Smooth muscle cell (in vitro differentiated cells): ENCODE measurements around the gene RPS6KA5. TPM values are rescaled to one million over a fixed set of nuclear protein-coding genes. Genes with fewer than 3 reads are reported as not detected.

Source experiments
- DNase-seq: peaks from one replicate; lab custom pipeline; 2025; ENCODE audit not compliant: unreplicated experiment; lab: John Stamatoyannopoulos, UW
- H2AFZ ChIP-seq: fragments of 200-600 bp; sonication (generic); 2 replicates; pipeline ENCODE4 v1.6.0; 2016; ENCODE audit warnings: antibody characterized with exemption, low read depth, mild to moderate bottlenecking
- H3F3A ChIP-seq: fragments of 200-600 bp; sonication (generic); 2 replicates; pipeline ENCODE4 v1.6.0; 2017; ENCODE audit warnings: antibody characterized with exemption, low read depth
- H3K27ac ChIP-seq: fragments of 200-600 bp; sonication (generic); 2 replicates; pipeline ENCODE4 v1.5.1; 2016; ENCODE audit warnings: low read depth, mild to moderate bottlenecking
- H3K27me3 ChIP-seq: fragments of 200-600 bp; sonication (generic); 2 replicates; pipeline ENCODE4 v1.6.1; 2016; ENCODE audit warnings: low read depth, mild to moderate bottlenecking
- H3K36me3 ChIP-seq: fragments of 200-600 bp; sonication (generic); 2 replicates; pipeline ENCODE4 v1.5.1; 2016; ENCODE audit warnings: low read depth
- H3K4me1 ChIP-seq: fragments of 200-600 bp; sonication (generic); 2 replicates; pipeline ENCODE4 v1.5.1; 2016; ENCODE audit warnings: low read depth
- H3K4me2 ChIP-seq: fragments of 200-600 bp; sonication (generic); 2 replicates; pipeline ENCODE4 v1.6.0; 2016; ENCODE audit warnings: mild to moderate bottlenecking
- H3K4me3 ChIP-seq: fragments of 200-600 bp; sonication (generic); 2 replicates; pipeline ENCODE4 v1.5.1; 2016; ENCODE audit warnings: mild to moderate bottlenecking
- H3K79me2 ChIP-seq: fragments of 200-600 bp; sonication (generic); 2 replicates; pipeline ENCODE4 v1.6.0; 2016; ENCODE audit warnings: low read depth, mild to moderate bottlenecking
- H3K9ac ChIP-seq: fragments of 200-600 bp; sonication (generic); 2 replicates; pipeline ENCODE4 v1.6.0; 2016; ENCODE audit warnings: low read depth
- H3K9me3 ChIP-seq: fragments of 200-600 bp; sonication (generic); replicated peaks from 2 replicates; pipeline ENCODE4 v1.5.1; 2016; ENCODE audit warnings: low read depth
- H4K20me1 ChIP-seq: fragments of 200-600 bp; sonication (generic); 2 replicates; pipeline ENCODE4 v1.6.0; 2016; ENCODE audit warnings: low read depth
- WGBS: methylation state at CpG from one replicate; pipeline ENCODE4 v1.1.7; 2016; ENCODE audit warnings: low lambda C conversion rate; 5-methylcytosine and 5-hydroxymethylcytosine counted together
- polyA plus RNA-seq: library from polyadenylated mRNA; unstranded; fragments of >200 nt; fragmentation: Nextera tagmentation; extraction: Ambion mirVana; gene quantifications from 2 replicates; pipeline ENCODE4 v1.2.1, GENCODE V29; 2016
- total RNA-seq: library from RNA; depleted of rRNA; stranded (reverse); fragments of >200 nt; gene quantifications from 2 replicates; pipeline ENCODE4 v1.2.3, GENCODE V29; 2014
- TF ChIP-seq, protein P1 (sequence below): fragments of 200-600 bp; sonication (generic); IDR thresholded peaks from 2 replicates; pipeline ENCODE4 v1.5.1; 2017; ENCODE audit warnings: borderline replicate concordance, mild to moderate bottlenecking, antibody characterized with exemption; ENCODE audit not compliant: insufficient read depth, poor library complexity, severe bottlenecking

RPS6KA5 gene
- total and polyA plus RNA-seq, 2 experiments from 2014 or later: 1.0 to 1.5 TPM

DNA sequence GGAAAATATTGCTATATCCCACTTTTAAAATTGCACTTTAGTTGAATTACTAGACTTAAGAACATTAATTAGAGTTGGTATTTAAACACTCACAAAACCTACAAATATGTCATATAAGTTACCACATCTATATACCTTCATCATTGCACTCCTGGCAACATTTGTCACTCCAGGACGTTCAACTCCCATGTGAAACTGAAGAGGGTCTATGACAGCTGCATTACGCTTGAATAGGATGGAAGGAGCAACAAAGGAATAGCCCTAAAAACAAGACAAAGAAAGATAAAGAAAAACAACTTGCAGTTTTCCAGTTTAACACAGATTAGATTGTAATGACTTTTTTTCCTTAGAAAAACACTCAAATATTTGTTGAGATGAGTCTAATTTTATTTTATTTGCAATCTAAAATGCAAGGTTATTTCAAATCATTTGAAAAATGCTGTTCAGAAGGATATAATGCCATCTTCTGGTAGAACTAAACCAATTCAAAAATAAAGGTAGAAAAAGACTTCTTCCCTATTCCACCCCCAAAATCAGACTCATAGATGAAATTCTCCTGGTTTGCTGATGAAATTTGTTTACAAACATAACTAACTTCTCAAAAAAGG is 159.9 kb downstream of the RPS6KA5 start:
- no peaks in the 10 kb centered on the region for H3K9me3 ChIP-seq
- TF ChIP-seq, protein P1, sequence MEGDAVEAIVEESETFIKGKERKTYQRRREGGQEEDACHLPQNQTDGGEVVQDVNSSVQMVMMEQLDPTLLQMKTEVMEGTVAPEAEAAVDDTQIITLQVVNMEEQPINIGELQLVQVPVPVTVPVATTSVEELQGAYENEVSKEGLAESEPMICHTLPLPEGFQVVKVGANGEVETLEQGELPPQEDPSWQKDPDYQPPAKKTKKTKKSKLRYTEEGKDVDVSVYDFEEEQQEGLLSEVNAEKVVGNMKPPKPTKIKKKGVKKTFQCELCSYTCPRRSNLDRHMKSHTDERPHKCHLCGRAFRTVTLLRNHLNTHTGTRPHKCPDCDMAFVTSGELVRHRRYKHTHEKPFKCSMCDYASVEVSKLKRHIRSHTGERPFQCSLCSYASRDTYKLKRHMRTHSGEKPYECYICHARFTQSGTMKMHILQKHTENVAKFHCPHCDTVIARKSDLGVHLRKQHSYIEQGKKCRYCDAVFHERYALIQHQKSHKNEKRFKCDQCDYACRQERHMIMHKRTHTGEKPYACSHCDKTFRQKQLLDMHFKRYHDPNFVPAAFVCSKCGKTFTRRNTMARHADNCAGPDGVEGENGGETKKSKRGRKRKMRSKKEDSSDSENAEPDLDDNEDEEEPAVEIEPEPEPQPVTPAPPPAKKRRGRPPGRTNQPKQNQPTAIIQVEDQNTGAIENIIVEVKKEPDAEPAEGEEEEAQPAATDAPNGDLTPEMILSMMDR: no peak
- no peak overlapping the region for H3K27ac ChIP-seq
- H2AFZ ChIP-seq: no peak overlapping the region
- H3K4me1 ChIP-seq: no peaks in the 10 kb centered on the region
- no peaks in the 10 kb centered on the region for H3F3A ChIP-seq
- no peaks in the 10 kb centered on the region for H3K36me3 ChIP-seq
- H3K4me3 ChIP-seq: no peak overlapping the region
- 79% methylated on average over 2 of the region's 2 CpGs for WGBS
- no peak overlapping the region for H3K9ac ChIP-seq
- H4K20me1 ChIP-seq: no peaks in the 10 kb centered on the region
- DNase-seq: no peak
- no peak overlapping the region for H3K4me2 ChIP-seq
- no peaks in the 10 kb centered on the region for H3K27me3 ChIP-seq
- no peaks in the 10 kb centered on the region for H3K79me2 ChIP-seq

DNA sequence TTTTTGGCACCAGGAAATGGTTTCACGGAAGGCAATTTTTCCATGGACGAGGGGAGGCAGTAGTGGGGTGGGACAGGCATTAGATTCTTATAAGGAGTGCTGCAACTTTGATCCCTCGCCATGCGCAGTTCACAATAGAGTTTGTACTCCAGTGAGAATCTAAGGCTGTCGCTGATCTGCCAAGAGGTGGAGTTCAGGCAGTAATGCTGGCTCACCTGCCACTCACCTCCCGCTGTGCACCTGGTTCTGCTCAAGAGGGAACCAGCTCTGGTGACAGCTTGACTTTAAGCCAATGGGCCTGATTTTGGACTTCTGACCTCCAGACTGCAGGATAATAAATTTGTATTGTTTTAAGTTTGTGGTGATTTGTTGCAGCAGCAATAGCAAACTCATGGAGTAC is 163.4 kb downstream of the RPS6KA5 start:
- TF ChIP-seq, protein P1: no peak
- Histone ChIP-seq H3K27ac (no peak overlapping the region), H3K27me3 (no peaks in the 10 kb centered on the region), H3F3A (no peaks in the 10 kb centered on the region), H3K4me1 (no peaks in the 10 kb centered on the region), H3K79me2 (no peaks in the 10 kb centered on the region), H2AFZ (no peak overlapping the region), H3K9ac (no peak overlapping the region), H3K4me2 (no peak overlapping the region), H3K4me3 (no peak overlapping the region), H4K20me1 (no peaks in the 10 kb centered on the region), H3K36me3 (no peaks in the 10 kb centered on the region), H3K9me3 (no peaks in the 10 kb centered on the region)
- DNase-seq: no peak
- WGBS: 95% methylated on average over 6 of the region's 6 CpGs

DNA sequence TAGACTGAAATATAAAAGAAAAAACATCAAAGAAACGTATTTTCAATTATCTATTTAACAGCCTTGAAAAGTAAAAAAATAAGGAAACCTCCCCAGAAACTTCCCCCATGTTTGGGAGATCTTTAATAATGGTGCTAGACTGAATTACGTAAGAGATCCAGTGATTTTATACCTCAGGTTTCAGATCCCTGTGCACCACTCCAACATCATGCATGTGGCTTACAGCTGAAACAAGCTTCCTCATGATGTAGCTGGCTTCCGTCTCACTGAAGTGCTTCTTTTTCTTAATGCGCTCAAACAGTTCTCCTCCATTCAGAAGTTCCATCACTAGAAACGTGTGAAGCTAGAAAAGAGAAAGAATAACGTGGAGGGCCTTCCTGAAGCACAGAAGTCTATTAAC is 166.2 kb downstream of the RPS6KA5 start:
- H2AFZ ChIP-seq: no peak overlapping the region
- 90% methylated on average over 6 of the region's 6 CpGs for WGBS

More for the DNA sequence above, 166.2 kb downstream of the RPS6KA5 start:
- Histone ChIP-seq H3F3A (no peaks in the 10 kb centered on the region), H3K9me3 (no peaks in the 10 kb centered on the region), H3K79me2 (no peaks in the 10 kb centered on the region), H3K27me3 (no peaks in the 10 kb centered on the region), H3K4me2 (no peak overlapping the region), H3K27ac (no peak overlapping the region), H4K20me1 (no peaks in the 10 kb centered on the region), H3K4me1 (no peaks in the 10 kb centered on the region), H3K4me3 (no peak overlapping the region), H3K9ac (no peak overlapping the region), H3K36me3 (no peaks in the 10 kb centered on the region)
- TF ChIP-seq, protein P1: no peak
- DNase-seq: no peak
